BLaER1 treated with 17β-estradiol and CSF1 and Interleukin-3, amounts not matched to agents 10 nM and 100 nM (cell line): ENCODE data around the gene TXNDC15.
"Not testable (repeated sequence)": the region's sequence is repeated elsewhere in the genome, so short reads cannot be mapped to it uniquely, and the experiment has no call there.

Experiments
- H3K27ac ChIP-seq, 11 experiments: shearing (Covaris generic); formaldehyde crosslinking; 2 replicates each; pipeline ENCODE4 v1.8.1; 2022
- H3K27me3 ChIP-seq, 11 experiments: shearing (Covaris generic); formaldehyde crosslinking; 2 replicates each; pipeline ENCODE4 v1.8.1; 2022
- H3K36me3 ChIP-seq, 11 experiments: shearing (Covaris generic); formaldehyde crosslinking; 2 replicates each; pipeline ENCODE4 v1.8.1; 2022
- H3K4me1 ChIP-seq, 10 experiments: shearing (Covaris generic); formaldehyde crosslinking; 2 replicates each; pipeline ENCODE4 v1.8.1; 2022
- H3K4me2 ChIP-seq, 11 experiments: shearing (Covaris generic); formaldehyde crosslinking; 2 replicates each; pipeline ENCODE4 v1.8.1; 2022
- H3K4me3 ChIP-seq, 10 experiments: shearing (Covaris generic); formaldehyde crosslinking; 2 replicates each; pipeline ENCODE4 v1.8.1; 2022
- H3K9ac ChIP-seq, 11 experiments: shearing (Covaris generic); formaldehyde crosslinking; 2 replicates each; pipeline ENCODE4 v1.8.1; 2022
- H3K9me3 ChIP-seq, 11 experiments: shearing (Covaris generic); formaldehyde crosslinking; replicated peaks in 1 of 11; 2 replicates each; pipeline ENCODE4 v1.8.1; 2022
- H4K20me1 ChIP-seq, 11 experiments: shearing (Covaris generic); formaldehyde crosslinking; 2 replicates each; pipeline ENCODE4 v1.8.1; 2022
- Cebpa-rat ChIP-seq, 11 experiments: shearing (Covaris generic); IDR thresholded peaks; 2 replicates each; pipeline ENCODE4 v1.8.1; 2022

Gene TXNDC15

GRCh38 chr5:134864707-134865106, 9.5 kb upstream of the TXNDC15 start:
- H3K9ac ChIP-seq = no peak overlapping the region
- H3K9me3 ChIP-seq = no peaks in the 10 kb centered on the region
- no peak for TF ChIP-seq Cebpa-rat (IDR thresholded peaks at IDR 0.05)
- H3K27me3 ChIP-seq = no peaks in the 10 kb centered on the region
- no peak overlapping the region for H3K4me3 ChIP-seq
- no peak overlapping the region for H3K27ac ChIP-seq
- H3K4me2 ChIP-seq = no peak overlapping the region
- no peaks in the 10 kb centered on the region; a peak in 2 of 20 replicates for H3K4me1 ChIP-seq
- H4K20me1 ChIP-seq = peaks cover 0 to 7% (median 0%) of the 10 kb centered on the region in 11 experiments; a peak in 5 of 22 replicates
- peaks cover 25 to 49% (median 32%) of the 10 kb centered on the region in 11 experiments for H3K36me3 ChIP-seq

GRCh38 chr5:134873494-134873893, 677 bp upstream of the TXNDC15 start:
- peak overlapping the region; percentile 78 to 95 (median 89) for H3K4me2 ChIP-seq
- H3K4me3 ChIP-seq = peak overlapping the region; percentile 80 to 89 (median 86); a peak in 19 of 20 replicates
- peak overlapping the region; percentile 91 to 96 (median 94); a peak in 17 of 22 replicates for H3K9ac ChIP-seq
- TF ChIP-seq Cebpa-rat (IDR thresholded peaks at IDR 0.05) = no peak
- H3K27ac ChIP-seq = peak overlapping the region; percentile 88 to 96 (median 93); a peak in 21 of 22 replicates
- H3K27me3 ChIP-seq = no peaks in the 10 kb centered on the region
- H3K9me3 ChIP-seq = no peaks in the 10 kb centered on the region
- peaks cover 0 to 12% (median 0%) of the 10 kb centered on the region in 11 experiments; a peak in 4 of 22 replicates for H4K20me1 ChIP-seq
- H3K4me1 ChIP-seq = peaks cover 23 to 41% (median 31%) of the 10 kb centered on the region in 10 experiments; a peak in 19 of 20 replicates
- H3K36me3 ChIP-seq = peaks cover 0 to 18% (median 6%) of the 10 kb centered on the region in 11 experiments; a peak in 7 of 22 replicates

GRCh38 chr5:134874831-134875655, 872 bp downstream of the TXNDC15 start:
- Histone ChIP-seq H3K36me3 (peaks cover 0 to 24% (median 11%) of the 10 kb centered on the region in 11 experiments; a peak in 15 of 22 replicates), H3K9me3 (no peaks in the 10 kb centered on the region), H3K4me1 (peaks cover 23 to 47% (median 35%) of the 10 kb centered on the region in 10 experiments; a peak in 19 of 20 replicates), H3K27me3 (no peaks in the 10 kb centered on the region), H3K4me3 (peak overlapping the region; percentile 80 to 89 (median 86)), H3K9ac (peak overlapping the region; percentile 91 to 96 (median 94)), H4K20me1 (peaks cover 0 to 25% (median 0%) of the 10 kb centered on the region in 11 experiments; a peak in 6 of 22 replicates), H3K4me2 (peak overlapping the region; percentile 78 to 95 (median 89)), H3K27ac (peak overlapping the region; percentile 88 to 96 (median 93))
- TF ChIP-seq Cebpa-rat (IDR thresholded peaks at IDR 0.05) = no peak

- Histone ChIP-seq H3K27ac (no peak overlapping the region), H3K4me3 (no peak overlapping the region), H3K4me1 (peaks cover 23 to 47% (median 35%) of the 10 kb centered on the region in 10 experiments; a peak in 19 of 20 replicates), H3K36me3 (peaks cover 0 to 28% (median 17%) of the 10 kb centered on the region in 11 experiments; a peak in 15 of 22 replicates), H3K9me3 (no peaks in the 10 kb centered on the region), H3K27me3 (no peaks in the 10 kb centered on the region), H3K9ac (no peak overlapping the region), H3K4me2 (peak overlapping the region in 8 of 11 experiments; percentile 7 to 93 (median 80); a peak in 11 of 22 replicates), H4K20me1 (peaks cover 0 to 27% (median 0%) of the 10 kb centered on the region in 11 experiments; a peak in 6 of 22 replicates)
- TF ChIP-seq Cebpa-rat (IDR thresholded peaks at IDR 0.05) = no peak
These were observed 3.0 kb downstream of the TXNDC15 start for GRCh38 chr5:134877159-134877558.

- H3K27me3 ChIP-seq = no peaks in the 10 kb centered on the region
- H3K4me2 ChIP-seq = no peak overlapping the region
- no peak overlapping the region for H3K27ac ChIP-seq
- no peaks in the 10 kb centered on the region for H3K9me3 ChIP-seq
- H4K20me1 ChIP-seq = peaks cover 0 to 27% (median 0%) of the 10 kb centered on the region in 11 experiments; a peak in 6 of 22 replicates
- peak in 1 of 11 experiments; percentile 32; a peak in 1 of 22 replicates for TF ChIP-seq Cebpa-rat (IDR thresholded peaks at IDR 0.05)
- H3K4me3 ChIP-seq = no peak overlapping the region
- H3K36me3 ChIP-seq = peaks cover 0 to 28% (median 17%) of the 10 kb centered on the region in 11 experiments; a peak in 15 of 22 replicates
- peaks cover 22 to 38% (median 31%) of the 10 kb centered on the region in 10 experiments; a peak in 19 of 20 replicates for H3K4me1 ChIP-seq
- no peak overlapping the region for H3K9ac ChIP-seq
These were observed 4.2 kb downstream of the TXNDC15 start for GRCh38 chr5:134878403-134878802.

GRCh38 chr5:134879456-134879855, 5.3 kb downstream of the TXNDC15 start:
- H3K27me3 ChIP-seq = no peaks in the 10 kb centered on the region
- peaks cover 0 to 27% (median 3%) of the 10 kb centered on the region in 11 experiments; a peak in 6 of 22 replicates for H4K20me1 ChIP-seq
- H3K27ac ChIP-seq = no peak overlapping the region
- H3K36me3 ChIP-seq = peaks cover 0 to 28% (median 17%) of the 10 kb centered on the region in 11 experiments; a peak in 15 of 22 replicates
- H3K9me3 ChIP-seq = no peaks in the 10 kb centered on the region
- no peak overlapping the region for H3K9ac ChIP-seq
- H3K4me1 ChIP-seq = peaks cover 16 to 33% (median 25%) of the 10 kb centered on the region in 10 experiments; a peak in 19 of 20 replicates
- no peak overlapping the region for H3K4me3 ChIP-seq
- TF ChIP-seq Cebpa-rat (IDR thresholded peaks at IDR 0.05) = no peak
- H3K4me2 ChIP-seq = no peak overlapping the region

GRCh38 chr5:134880937-134881336, 6.8 kb downstream of the TXNDC15 start:
- not testable (repeated sequence) for H3K4me3 ChIP-seq, H3K9me3 ChIP-seq, H3K4me2 ChIP-seq, H3K9ac ChIP-seq, H3K27ac ChIP-seq, H3K27me3 ChIP-seq
- Histone ChIP-seq H3K4me1 (peaks cover 6 to 21% (median 15%) of the 10 kb centered on the region in 10 experiments; a peak in 18 of 20 replicates), H4K20me1 (peaks cover 0 to 40% (median 17%) of the 10 kb centered on the region in 11 experiments; a peak in 14 of 22 replicates), H3K36me3 (peaks cover under 1 to 34% (median 17%) of the 10 kb centered on the region in 11 experiments; a peak in 15 of 22 replicates)

GRCh38 chr5:134881711-134882110, 7.5 kb downstream of the TXNDC15 start:
- not testable (repeated sequence) for H3K4me3 ChIP-seq

More at GRCh38 chr5:134881711-134882110, 7.5 kb downstream of the TXNDC15 start:
- H3K4me1 ChIP-seq = peaks cover 0 to 14% (median 7%) of the 10 kb centered on the region in 10 experiments; a peak in 14 of 20 replicates
- not testable (repeated sequence) for H3K9me3 ChIP-seq, H3K9ac ChIP-seq, H3K4me2 ChIP-seq, H3K27me3 ChIP-seq, H3K27ac ChIP-seq
- H3K36me3 ChIP-seq = peaks cover 9 to 39% (median 22%) of the 10 kb centered on the region in 11 experiments; a peak in 17 of 22 replicates
- H4K20me1 ChIP-seq = peaks cover 7 to 46% (median 25%) of the 10 kb centered on the region in 11 experiments; a peak in 17 of 22 replicates
